ENCODE measurements around the gene FAT3. TPM values are rescaled to one million over a fixed set of nuclear protein-coding genes. Genes with fewer than 3 reads are reported as not detected.

FAT3 gene
- total RNA-seq, 1 experiment from 2014 or later = 9.1 TPM

DNA sequence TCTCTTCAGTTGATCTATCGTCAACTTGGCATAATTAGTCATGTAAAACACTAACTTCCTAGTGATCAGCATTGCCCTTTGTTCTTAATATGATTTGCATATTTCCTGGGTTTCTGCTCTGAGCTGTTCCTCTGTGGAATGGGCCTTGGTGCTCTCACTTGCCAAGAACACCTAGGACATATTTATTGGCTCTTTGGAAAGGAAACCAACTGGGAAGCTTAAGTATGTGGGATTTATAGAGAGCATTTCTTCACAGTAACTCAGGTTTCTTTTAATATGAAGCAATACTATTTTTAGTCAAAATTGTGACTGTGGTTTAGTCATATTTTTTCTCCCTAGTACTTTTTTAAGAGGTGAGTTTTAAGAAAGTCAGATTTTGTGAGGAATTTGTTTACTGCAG, 28.8 kb downstream of the FAT3 start:
- CTCF ChIA-PET = no interaction called here
- Histone ChIP-seq H3K9me3 (ENCODE audit: low read depth, low read length, poor library complexity, severe bottlenecking) (no peaks in the 10 kb centered on the region), H3K36me3 (ENCODE audit: insufficient read depth, low read length, poor library complexity, severe bottlenecking) (no peaks in the 10 kb centered on the region), H3K4me3 (ENCODE audit: low read depth, low read length, poor library complexity, severe bottlenecking) (no peak overlapping the region), H3K27me3 (replicated peaks; ENCODE audit: insufficient read depth, low read depth, low read length, poor library complexity) (no peaks in the 10 kb centered on the region), H3K27ac (ENCODE audit: low read depth, low read length, poor library complexity, severe bottlenecking) (no peak overlapping the region), H3K4me1 (ENCODE audit: insufficient read depth, low read length, poor library complexity, severe bottlenecking) (peaks cover 11% of the 10 kb centered on the region)
- BruUV-seq (replicated peaks) = no TSS peak
- TF ChIP-seq EZH2 (IDR thresholded peaks at IDR 0.05; ENCODE audit: borderline replicate concordance, low read depth, low read length, poor library complexity, severe bottlenecking) = no peak
- TF ChIP-seq CTCF (conservative IDR thresholded peaks at IDR 0.05; ENCODE audit: low read depth, low read length) = no peak
- intact Hi-C loops (cut with micrococcal nuclease; ENCODE audit: unreplicated experiment) = no loop called here
- POLR2A ChIA-PET (ENCODE audit: low non-redundant PET) = no interaction called here
- DNase-seq (ENCODE audit: low spot score) = no peak

GRCh38 chr11:92253945-92254344, 29.3 kb downstream of the FAT3 start:
- Histone ChIP-seq H3K27ac (ENCODE audit: low read depth, low read length, poor library complexity, severe bottlenecking) (no peak overlapping the region), H3K4me1 (ENCODE audit: insufficient read depth, low read length, poor library complexity, severe bottlenecking) (peaks cover 11% of the 10 kb centered on the region), H3K36me3 (ENCODE audit: insufficient read depth, low read length, poor library complexity, severe bottlenecking) (no peaks in the 10 kb centered on the region), H3K4me3 (ENCODE audit: low read depth, low read length, poor library complexity, severe bottlenecking) (no peak overlapping the region), H3K27me3 (replicated peaks; ENCODE audit: insufficient read depth, low read depth, low read length, poor library complexity) (no peaks in the 10 kb centered on the region), H3K9me3 (ENCODE audit: low read depth, low read length, poor library complexity, severe bottlenecking) (no peaks in the 10 kb centered on the region)
- peak; percentile 52 for DNase-seq (ENCODE audit: low spot score)
- BruUV-seq (replicated peaks) = no TSS peak
- ChIA-PET POLR2A (ENCODE audit: low non-redundant PET) (no interaction called here), CTCF (no interaction called here)
- intact Hi-C loops (cut with micrococcal nuclease; ENCODE audit: unreplicated experiment) = no loop called here
- TF ChIP-seq EZH2 (IDR thresholded peaks at IDR 0.05; ENCODE audit: borderline replicate concordance, low read depth, low read length, poor library complexity, severe bottlenecking) (no peak), CTCF (conservative IDR thresholded peaks at IDR 0.05; ENCODE audit: low read depth, low read length) (no peak)

DNA sequence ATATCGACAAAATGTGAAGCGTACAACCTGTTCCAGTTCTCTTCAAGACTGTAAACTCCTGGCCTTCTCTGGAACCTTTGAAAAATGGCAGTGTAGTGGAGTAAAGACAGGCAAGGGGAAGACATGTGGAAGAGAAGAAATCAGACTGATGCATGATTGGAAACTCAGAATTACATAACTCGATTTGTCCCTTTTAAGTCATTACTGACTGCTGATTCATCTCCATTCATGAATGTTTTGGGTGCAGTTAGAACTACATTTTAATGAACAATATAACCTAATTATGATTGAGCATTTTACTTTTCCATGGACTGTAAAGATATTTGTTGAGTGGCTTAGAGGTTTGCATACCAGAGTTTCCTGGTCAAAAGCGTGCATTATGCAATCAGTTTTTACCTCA, 32.9 kb downstream of the FAT3 start:
- TF ChIP-seq CTCF (conservative IDR thresholded peaks at IDR 0.05; ENCODE audit: low read depth, low read length) (no peak), EZH2 (IDR thresholded peaks at IDR 0.05; ENCODE audit: borderline replicate concordance, low read depth, low read length, poor library complexity, severe bottlenecking) (no peak)
- CTCF ChIA-PET = no interaction called here
- H3K27me3 ChIP-seq (replicated peaks; ENCODE audit: insufficient read depth, low read depth, low read length, poor library complexity) = no peaks in the 10 kb centered on the region
- POLR2A ChIA-PET (ENCODE audit: low non-redundant PET) = no interaction called here
- no peak overlapping the region for H3K4me3 ChIP-seq (ENCODE audit: low read depth, low read length, poor library complexity, severe bottlenecking)
- H3K27ac ChIP-seq (ENCODE audit: low read depth, low read length, poor library complexity, severe bottlenecking) = no peak overlapping the region
- peaks cover 11% of the 10 kb centered on the region for H3K4me1 ChIP-seq (ENCODE audit: insufficient read depth, low read length, poor library complexity, severe bottlenecking)
- no peaks in the 10 kb centered on the region for H3K9me3 ChIP-seq (ENCODE audit: low read depth, low read length, poor library complexity, severe bottlenecking)
- BruUV-seq (replicated peaks) = no TSS peak
- H3K36me3 ChIP-seq (ENCODE audit: insufficient read depth, low read length, poor library complexity, severe bottlenecking) = no peaks in the 10 kb centered on the region
- intact Hi-C loops (cut with micrococcal nuclease; ENCODE audit: unreplicated experiment) = no loop called here
- DNase-seq (ENCODE audit: low spot score) = no peak

Measured in A673 (cell line).